ENCODE results near the gene NPIPA5. TPM values are rescaled to one million over a fixed set of nuclear protein-coding genes. Genes with fewer than 3 reads are reported as not detected.
"Not testable (repeated sequence)": the region's sequence is repeated elsewhere in the genome, so short reads cannot be mapped to it uniquely, and the experiment has no call there.

Gene NPIPA5
- total RNA-seq = 10 to 100 TPM in 2 of 4 donors, 1 to 10 TPM in 1, not detected in 1; 4.8 to 21.6 (median 11.0) TPM

DNA sequence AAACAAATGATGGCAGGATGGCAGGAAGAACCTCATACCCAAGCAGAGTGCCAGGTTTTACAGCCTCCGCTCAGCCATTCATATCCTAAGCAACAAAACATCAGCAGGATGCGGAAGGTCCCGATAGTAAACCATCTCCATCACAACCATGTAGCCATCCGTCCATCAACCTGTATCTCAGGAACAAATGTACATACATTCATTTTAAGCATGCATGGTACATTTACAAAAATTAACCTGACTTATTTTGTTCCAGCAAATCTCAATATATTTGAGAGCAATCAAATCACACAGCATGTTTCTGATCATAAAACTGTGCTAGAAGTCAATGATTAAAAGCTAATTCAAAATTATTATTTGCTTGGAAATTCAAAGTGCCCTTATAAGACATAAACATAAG is at the start of gene NPIPA5:
Gene NPIPA5, minus strand, starts transcription at position 101 of the 400 bp plus-strand sequence. Its CDS starts 0 bp downstream, at position 101.
- not testable (repeated sequence) for H3K4me3 ChIP-seq; H3K9me3 ChIP-seq; H3K4me1 ChIP-seq; H3K27ac ChIP-seq; H3K36me3 ChIP-seq; H3K27me3 ChIP-seq; DNase-seq (ENCODE audit: low spot score in 2 of 2)
- WGBS, 2 donors = no CpG with 5 or more reads among the region's 4 CpGs

GRCh38 chr16:15427648-15428239 is 49.6 kb upstream of the NPIPA5 start:
- DNase-seq (ENCODE audit: low spot score in 2 of 2) = peak; percentile 45 to 80
- 4 to 8% methylated on average over 8 of the region's 8 CpGs for WGBS, 2 donors
- H3K4me1 ChIP-seq = peaks cover 0 to 10% (median 4%) of the 10 kb centered on the region in 4 donors
- H3K9me3 ChIP-seq = no peaks in the 10 kb centered on the region
- H3K36me3 ChIP-seq = no peaks in the 10 kb centered on the region
- peak overlapping the region in 1 of 4 donors; percentile 23 for H3K4me3 ChIP-seq
- peak overlapping the region in 2 of 4 donors; percentile 42 to 66 for H3K27ac ChIP-seq
- no peaks in the 10 kb centered on the region for H3K27me3 ChIP-seq
- TF ChIP-seq EP300 (IDR thresholded peaks at IDR 0.05) (peak in 1 of 2 donors; percentile 40), POLR2A (IDR thresholded peaks at IDR 0.05) (no peak)
- TF ChIP-seq, protein P1, sequence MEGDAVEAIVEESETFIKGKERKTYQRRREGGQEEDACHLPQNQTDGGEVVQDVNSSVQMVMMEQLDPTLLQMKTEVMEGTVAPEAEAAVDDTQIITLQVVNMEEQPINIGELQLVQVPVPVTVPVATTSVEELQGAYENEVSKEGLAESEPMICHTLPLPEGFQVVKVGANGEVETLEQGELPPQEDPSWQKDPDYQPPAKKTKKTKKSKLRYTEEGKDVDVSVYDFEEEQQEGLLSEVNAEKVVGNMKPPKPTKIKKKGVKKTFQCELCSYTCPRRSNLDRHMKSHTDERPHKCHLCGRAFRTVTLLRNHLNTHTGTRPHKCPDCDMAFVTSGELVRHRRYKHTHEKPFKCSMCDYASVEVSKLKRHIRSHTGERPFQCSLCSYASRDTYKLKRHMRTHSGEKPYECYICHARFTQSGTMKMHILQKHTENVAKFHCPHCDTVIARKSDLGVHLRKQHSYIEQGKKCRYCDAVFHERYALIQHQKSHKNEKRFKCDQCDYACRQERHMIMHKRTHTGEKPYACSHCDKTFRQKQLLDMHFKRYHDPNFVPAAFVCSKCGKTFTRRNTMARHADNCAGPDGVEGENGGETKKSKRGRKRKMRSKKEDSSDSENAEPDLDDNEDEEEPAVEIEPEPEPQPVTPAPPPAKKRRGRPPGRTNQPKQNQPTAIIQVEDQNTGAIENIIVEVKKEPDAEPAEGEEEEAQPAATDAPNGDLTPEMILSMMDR (IDR thresholded peaks at IDR 0.05) = peak; percentile 53 to 66 (median 61)

- WGBS, 2 donors = 75 to 79% methylated on average over 6 of the region's 6 CpGs
- Histone ChIP-seq H3K4me3 (no peak overlapping the region), H3K9me3 (no peaks in the 10 kb centered on the region), H3K4me1 (peaks cover 0 to 10% (median 4%) of the 10 kb centered on the region in 4 donors), H3K27ac (no peak overlapping the region), H3K36me3 (no peaks in the 10 kb centered on the region), H3K27me3 (no peaks in the 10 kb centered on the region)
- no peak for DNase-seq (ENCODE audit: low spot score in 2 of 2)
- TF ChIP-seq, protein P1 (IDR thresholded peaks at IDR 0.05) = no peak
Measured at GRCh38 chr16:15426796-15427195, 48.7 kb upstream of the NPIPA5 start.

- Histone ChIP-seq H3K4me1 (peaks cover 0 to 10% (median 4%) of the 10 kb centered on the region in 4 donors), H3K27ac (no peak overlapping the region), H3K36me3 (no peaks in the 10 kb centered on the region), H3K9me3 (no peaks in the 10 kb centered on the region), H3K4me3 (no peak overlapping the region), H3K27me3 (no peaks in the 10 kb centered on the region)
- TF ChIP-seq POLR2A (IDR thresholded peaks at IDR 0.05) (no peak), EP300 (IDR thresholded peaks at IDR 0.05) (no peak)
- TF ChIP-seq, protein P1 (IDR thresholded peaks at IDR 0.05) = no peak
- 81 to 82% methylated on average over 6 of the region's 6 CpGs for WGBS, 2 donors
- no peak for DNase-seq (ENCODE audit: low spot score in 2 of 2)
Measured at GRCh38 chr16:15425861-15426260, 47.8 kb upstream of the NPIPA5 start.

GRCh38 chr16:15422222-15422621 is 44.1 kb upstream of the NPIPA5 start:
- Histone ChIP-seq H3K4me1 (no peaks in the 10 kb centered on the region), H3K27me3 (no peaks in the 10 kb centered on the region), H3K27ac (no peak overlapping the region), H3K9me3 (no peaks in the 10 kb centered on the region), H3K36me3 (no peaks in the 10 kb centered on the region), H3K4me3 (no peak overlapping the region)
- no peak for DNase-seq (ENCODE audit: low spot score in 2 of 2)
- WGBS, 2 donors = 90% methylated on average over 8 of the region's 8 CpGs
- TF ChIP-seq, protein P1 (IDR thresholded peaks at IDR 0.05) = no peak
- TF ChIP-seq EP300 (IDR thresholded peaks at IDR 0.05) (no peak), POLR2A (IDR thresholded peaks at IDR 0.05) (no peak)

- not testable (repeated sequence) for H3K4me1 ChIP-seq; H3K27ac ChIP-seq; H3K9me3 ChIP-seq; DNase-seq (ENCODE audit: low spot score in 2 of 2); H3K4me3 ChIP-seq; H3K36me3 ChIP-seq; H3K27me3 ChIP-seq
- 81 to 84% methylated on average over 5 of the region's 5 CpGs for WGBS, 2 donors
Measured at GRCh38 chr16:15421696-15422095, 43.6 kb upstream of the NPIPA5 start.

Data from tibial nerve (tissue), 4 donors.